Endodermal cell (in vitro differentiated cells): ENCODE results near the gene CLDND2. TPM values are rescaled to one million over a fixed set of nuclear protein-coding genes. Genes with fewer than 3 reads are reported as not detected.

ENCODE experiments used
- DNase-seq: peaks from one replicate; pipeline ENCODE4 v3.0.0-alpha.2; 2017
- H3K27ac ChIP-seq: 2 replicates; pipeline ENCODE4 v1.5.1; 2013; ENCODE audit warnings: mild to moderate bottlenecking, low read depth, low read length, moderate library complexity
- H3K27me3 ChIP-seq: 2 replicates; pipeline ENCODE4 v1.6.1; 2013; ENCODE audit warnings: mild to moderate bottlenecking, low read length, moderate library complexity; ENCODE audit not compliant: insufficient read depth, control insufficient read depth, poor library complexity, severe bottlenecking
- H3K36me3 ChIP-seq: 2 replicates; pipeline ENCODE4 v1.7.0; 2013; ENCODE audit warnings: mild to moderate bottlenecking, low read length, moderate library complexity; ENCODE audit not compliant: control insufficient read depth, insufficient read depth
- H3K4me1 ChIP-seq: one replicate; pipeline ENCODE4 v1.7.0; 2013; ENCODE audit warnings: low read length; ENCODE audit not compliant: control insufficient read depth, insufficient read depth
- H3K4me3 ChIP-seq: 2 replicates; pipeline ENCODE4 v1.5.1; 2013; ENCODE audit warnings: mild to moderate bottlenecking, low read length, moderate library complexity
- H3K9ac ChIP-seq: 2 replicates; pipeline ENCODE4 v1.6.1; 2013; ENCODE audit warnings: mild to moderate bottlenecking, low read length, moderate library complexity; ENCODE audit not compliant: poor library complexity, severe bottlenecking; ENCODE audit errors: extremely low read depth
- H3K9me3 ChIP-seq: 2 replicates; pipeline ENCODE4 v1.6.1; 2013; ENCODE audit warnings: mild to moderate bottlenecking, low read length, moderate library complexity; ENCODE audit not compliant: control insufficient read depth
- H3K27ac Mint-ChIP-seq: 2 replicates; pipeline ENCODE4 v1.8.0; 2020; ENCODE audit warnings: mixed read lengths
- H3K27me3 Mint-ChIP-seq: 2 replicates; pipeline ENCODE4 v1.8.0; 2021; ENCODE audit warnings: mild to moderate bottlenecking, mixed read lengths; ENCODE audit not compliant: insufficient read depth
- H3K36me3 Mint-ChIP-seq: 2 replicates; pipeline ENCODE4 v1.8.0; 2020; ENCODE audit warnings: low read depth, mixed read lengths
- H3K4me1 Mint-ChIP-seq: 2 replicates; pipeline ENCODE4 v1.8.0; 2020; ENCODE audit warnings: mixed read lengths
- H3K4me3 Mint-ChIP-seq: 2 replicates; pipeline ENCODE4 v1.8.0; 2020; ENCODE audit warnings: mild to moderate bottlenecking, moderate library complexity, mixed read lengths
- H3K9me3 Mint-ChIP-seq: 2 replicates; pipeline ENCODE4 v1.8.0; 2020; ENCODE audit warnings: mild to moderate bottlenecking, mixed read lengths
- CTCF ChIP-seq: fragments of 200-600 bp; sonication (generic); conservative IDR thresholded peaks from 2 replicates; pipeline ENCODE4 v1.5.0; 2021; ENCODE audit warnings: antibody characterized with exemption, mild to moderate bottlenecking
- WGBS, 2 experiments: methylation state at CpG; one replicate each; pipeline versions ENCODE4 v1.1.5 to v1.1.7; 2013; ENCODE audit warnings: missing lambda C conversion rate in 2 of 2, mixed read lengths in 1 of 2; ENCODE audit not compliant: insufficient coverage in 1 of 2, insufficient read length in 1 of 2; 5-methylcytosine and 5-hydroxymethylcytosine counted together
- total RNA-seq, 2 donors: library from RNA; stranded (reverse); fragmentation: NEBNext Ultra II Directional in 1 of 2; extraction: Animal tissue kit (Norgen Biotek cat#: 25700) in 1 of 2; gene quantifications; 2 replicates in 1 of 2; 3 replicates in 1 of 2; pipeline ENCODE4 v1.2.1, GENCODE V29; 2021

CLDND2 gene
- total RNA-seq, 2 donors from 2014 or later, result 1.3 to 2.5 TPM

- Histone ChIP-seq H3K4me3 (no peak overlapping the region), H3K27me3 (no peaks in the 10 kb centered on the region), H3K9ac (no peak overlapping the region), H3K27ac (no peak overlapping the region), H3K4me1 (no peaks in the 10 kb centered on the region), H3K36me3 (no peaks in the 10 kb centered on the region), H3K9me3 (no peaks in the 10 kb centered on the region)
- DNase-seq, result peak; percentile 39
- peaks cover 13% of the 10 kb centered on the region for H3K36me3 Mint-ChIP-seq
- peaks cover 4% of the 10 kb centered on the region for H3K27me3 Mint-ChIP-seq
- 60 to 84% methylated on average over 1 to 14 of the region's 14 CpGs for WGBS, 2 experiments
- no peaks in the 10 kb centered on the region for H3K4me1 Mint-ChIP-seq
- no peak for TF ChIP-seq CTCF
- H3K9me3 Mint-ChIP-seq, result peaks cover 2% of the 10 kb centered on the region
- no peak overlapping the region for H3K4me3 Mint-ChIP-seq
- H3K27ac Mint-ChIP-seq, result no peak overlapping the region
These were observed 48.5 kb downstream of the CLDND2 start for GRCh38 chr19:51320280-51320657.

- Mint-ChIP-seq H3K27ac (no peak overlapping the region), H3K9me3 (peaks cover 6% of the 10 kb centered on the region), H3K4me3 (no peak overlapping the region), H3K27me3 (peaks cover 4% of the 10 kb centered on the region), H3K36me3 (peaks cover 17% of the 10 kb centered on the region), H3K4me1 (no peaks in the 10 kb centered on the region)
- no peaks in the 10 kb centered on the region for H3K27me3 ChIP-seq
- peaks cover 2% of the 10 kb centered on the region for H3K9me3 ChIP-seq
- peak; percentile 35 for DNase-seq
- H3K4me3 ChIP-seq, result no peak overlapping the region
- no peaks in the 10 kb centered on the region for H3K36me3 ChIP-seq
- TF ChIP-seq CTCF, result no peak
- 93 to 100% methylated on average over 1 to 13 of the region's 14 CpGs for WGBS, 2 experiments
- H3K4me1 ChIP-seq, result no peaks in the 10 kb centered on the region
- no peak overlapping the region for H3K9ac ChIP-seq
- H3K27ac ChIP-seq, result no peak overlapping the region
These were observed 49.0 kb downstream of the CLDND2 start for GRCh38 chr19:51319649-51320279.

- no peak overlapping the region for H3K9ac ChIP-seq
- Mint-ChIP-seq H3K27me3 (peaks cover 4% of the 10 kb centered on the region), H3K4me1 (no peaks in the 10 kb centered on the region), H3K9me3 (peaks cover 8% of the 10 kb centered on the region), H3K27ac (no peak overlapping the region), H3K36me3 (peaks cover 20% of the 10 kb centered on the region), H3K4me3 (no peak overlapping the region)
- peaks cover 7% of the 10 kb centered on the region for H3K9me3 ChIP-seq
- H3K27me3 ChIP-seq, result no peaks in the 10 kb centered on the region
- no peak overlapping the region for H3K4me3 ChIP-seq
- TF ChIP-seq CTCF, result no peak
- no peak overlapping the region for H3K27ac ChIP-seq
- H3K4me1 ChIP-seq, result no peaks in the 10 kb centered on the region
- no peaks in the 10 kb centered on the region for H3K36me3 ChIP-seq
- DNase-seq, result peak; percentile 77
- whole genome bisulfite sequencing, 2 experiments, result 89 to 91% methylated on average over 12 to 23 of the region's 23 CpGs
These were observed 49.8 kb downstream of the CLDND2 start for GRCh38 chr19:51318687-51319648.
